Left colon (tissue), 2 donors: ENCODE measurements around the gene KMT2A. TPM values are rescaled to one million over a fixed set of nuclear protein-coding genes. Genes with fewer than 3 reads are reported as not detected.
"Not testable (repeated sequence)": the region's sequence is repeated elsewhere in the genome, so short reads cannot be mapped to it uniquely, and the experiment has no call there.

Source experiments
- ATAC-seq: fragments of 200-7000 bp; cut with Tn5 transposase; one replicate; pipeline ENCODE4 v1.9.1; 2020; ENCODE audit warnings: mild to moderate bottlenecking, moderate library complexity
- DNase-seq, 2 donors: peaks; one replicate each; pipeline ENCODE4 v3.0.0-alpha.2; 2020
- intact Hi-C, 2 donors: fragments of 100-400 bp; cut with DNase I in 1 of 2; cut with micrococcal nuclease in 1 of 2; formaldehyde crosslinking; loops; one replicate each; pipeline versions ENCODE4 v1.11.2 to v1.14.0; 2022; cut with DNase I, micrococcal nuclease
- long read RNA-seq: library from polyadenylated mRNA; unstranded; transcript quantifications from one replicate; pipeline ENCODE4 v2.0.0, GENCODE V29; 2021
- total RNA-seq, 2 donors: library from RNA; stranded (reverse); fragmentation: NEBNext Ultra II Directional; extraction: Animal tissue kit (Norgen Biotek cat#: 25700); gene quantifications; one replicate each; pipeline ENCODE4 v1.2.1, GENCODE V29; 2021
- donor health status: DM: no; HTN: no; CAD: no.
- donor health status: DM: yes; HTN: yes; CAD: no.

Gene KMT2A
- 10 to 100 TPM; 41.9 to 45.2 TPM for total RNA-seq
- long read RNA-seq, partial matches to known transcripts, result 4 of 16 reads
- long read RNA-seq, other reads (novel, unspliced or antisense), result 12 of 16 reads

DNA sequence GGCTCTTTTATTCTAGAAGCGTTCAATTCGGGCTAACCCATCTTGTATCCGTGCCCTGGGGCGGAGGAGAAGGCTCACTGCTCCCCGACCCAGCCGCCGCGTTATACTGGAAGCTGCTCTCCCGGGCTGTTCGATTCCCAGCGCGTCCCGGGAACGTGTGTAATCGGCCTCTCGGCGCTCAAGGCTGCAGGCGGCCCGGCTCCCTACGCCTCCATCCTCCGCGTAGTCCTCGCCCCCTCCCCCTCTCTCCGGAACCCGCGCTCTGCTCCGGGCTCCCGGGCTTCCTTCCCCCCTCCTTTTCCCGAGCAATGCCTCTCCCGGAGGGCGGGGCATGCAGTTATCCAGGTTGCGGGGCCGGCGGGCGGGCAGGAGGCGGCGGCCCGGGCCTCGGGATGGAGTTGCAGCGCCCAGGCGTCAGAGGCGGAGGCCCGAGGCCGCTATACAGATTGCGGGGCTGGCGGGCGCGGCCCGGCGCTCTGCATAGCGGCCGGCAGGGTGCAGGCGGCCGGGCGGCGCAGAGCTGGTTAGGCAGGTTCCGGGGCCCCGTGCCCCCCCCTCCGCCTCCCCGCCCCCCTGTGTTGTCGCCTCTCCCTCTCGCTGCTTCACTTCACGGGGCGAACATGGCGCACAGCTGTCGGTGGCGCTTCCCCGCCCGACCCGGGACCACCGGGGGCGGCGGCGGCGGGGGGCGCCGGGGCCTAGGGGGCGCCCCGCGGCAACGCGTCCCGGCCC lies at the start of gene KMT2A:
TSS of gene KMT2A (plus strand) at position 600 of the 732 bp plus-strand sequence. CDS start at position 621, 21 bp downstream.
- intact Hi-C loops, result no loop called here

DNA sequence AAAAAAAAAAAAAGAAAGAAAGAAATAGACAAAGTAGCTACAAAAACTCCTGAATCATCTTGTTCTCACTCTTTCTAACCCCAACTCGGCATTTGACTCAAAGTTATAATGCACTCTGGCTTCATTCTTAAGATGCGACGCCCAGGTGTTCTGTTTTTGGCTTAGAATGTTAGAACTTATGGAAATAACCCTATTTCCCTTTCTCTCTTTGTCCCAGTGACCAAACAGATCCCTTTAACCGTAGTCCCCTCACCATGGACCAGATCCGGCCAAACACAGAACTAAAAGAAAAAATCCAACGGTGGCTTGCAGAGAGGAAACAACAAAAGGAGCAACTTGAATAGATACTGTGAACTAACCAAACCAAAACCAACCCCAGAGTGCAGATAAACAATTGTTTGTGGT lies 40.2 kb upstream of the KMT2A start:
- DNase-seq, result no peak
- ATAC-seq, result no peak
- intact Hi-C loops, result loop anchor here in 1 of 2 donors (10.0 kb wide), 1 partner anchor 89 kb away; no protein-coding TSS in a partner anchor

More for the DNA sequence above, at the start of gene KMT2A:
- ATAC-seq (peak; percentile 81), DNase-seq (peak; percentile 97 to 98)

DNA sequence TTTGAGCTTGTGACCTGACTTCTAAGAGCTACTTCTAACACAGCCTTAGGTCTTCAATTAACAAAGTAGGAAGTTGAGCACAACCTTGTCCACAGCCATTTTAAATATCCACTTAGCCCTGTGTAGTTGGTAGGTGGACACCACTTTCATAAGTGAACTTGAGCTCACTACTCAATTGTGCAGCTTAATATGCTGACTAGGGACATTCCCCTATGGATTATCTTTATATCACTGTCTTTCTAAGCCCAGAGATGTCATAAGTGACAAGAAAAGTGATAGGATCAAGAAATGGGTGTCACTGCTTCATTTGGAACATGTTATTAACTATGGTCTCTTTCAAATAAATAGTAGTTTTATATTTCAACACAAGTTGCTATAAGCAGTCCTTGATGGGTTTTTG lies 38.8 kb upstream of the KMT2A start:
- ATAC-seq, result no peak
- intact Hi-C loops, result loop anchor here in 1 of 2 donors (10.0 kb wide), 1 partner anchor 87 kb away; no protein-coding TSS in a partner anchor

DNA sequence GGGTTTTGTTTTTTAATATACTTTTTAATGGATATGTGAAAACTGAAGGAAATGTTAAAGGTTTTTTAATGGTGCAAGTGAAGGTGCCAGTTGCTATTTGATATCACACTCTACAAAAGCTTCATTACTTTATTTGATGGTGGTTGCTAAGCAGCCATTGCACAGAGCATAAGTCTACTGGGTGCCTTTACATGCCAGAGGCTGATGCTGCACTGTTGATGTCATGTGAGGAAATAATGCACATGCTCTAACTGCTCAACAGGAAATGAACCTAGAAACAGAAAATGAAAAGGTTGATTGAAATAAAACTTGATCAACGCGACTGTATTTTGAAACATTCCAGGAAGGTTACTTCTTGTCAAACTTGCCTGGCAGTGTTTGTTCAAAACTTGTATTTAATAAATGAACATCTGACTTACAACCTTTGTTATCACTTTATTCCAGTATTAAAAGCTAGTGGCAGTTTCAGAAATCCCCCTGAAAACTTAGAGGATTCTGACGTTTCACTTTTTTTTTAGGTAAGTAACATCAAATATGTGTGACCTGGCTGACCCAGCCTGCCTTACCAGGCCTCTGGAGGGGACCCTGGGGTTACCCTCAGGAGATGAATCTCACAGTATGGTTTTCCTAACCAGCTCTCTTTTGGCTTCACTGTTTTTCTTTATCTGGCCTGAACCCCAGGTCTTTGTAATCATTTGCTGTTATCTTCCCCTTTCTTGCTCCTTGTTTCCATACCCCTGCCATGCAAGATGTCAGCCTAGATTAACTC lies 37.3 kb upstream of the KMT2A start:
- ATAC-seq (no peak), DNase-seq (no peak)
- intact Hi-C loops, result loop anchor here in 1 of 2 donors (10.0 kb wide), 1 partner anchor 86 kb away; no protein-coding TSS in a partner anchor

More for the DNA sequence above, 38.8 kb upstream of the KMT2A start:
- no peak for DNase-seq

DNA sequence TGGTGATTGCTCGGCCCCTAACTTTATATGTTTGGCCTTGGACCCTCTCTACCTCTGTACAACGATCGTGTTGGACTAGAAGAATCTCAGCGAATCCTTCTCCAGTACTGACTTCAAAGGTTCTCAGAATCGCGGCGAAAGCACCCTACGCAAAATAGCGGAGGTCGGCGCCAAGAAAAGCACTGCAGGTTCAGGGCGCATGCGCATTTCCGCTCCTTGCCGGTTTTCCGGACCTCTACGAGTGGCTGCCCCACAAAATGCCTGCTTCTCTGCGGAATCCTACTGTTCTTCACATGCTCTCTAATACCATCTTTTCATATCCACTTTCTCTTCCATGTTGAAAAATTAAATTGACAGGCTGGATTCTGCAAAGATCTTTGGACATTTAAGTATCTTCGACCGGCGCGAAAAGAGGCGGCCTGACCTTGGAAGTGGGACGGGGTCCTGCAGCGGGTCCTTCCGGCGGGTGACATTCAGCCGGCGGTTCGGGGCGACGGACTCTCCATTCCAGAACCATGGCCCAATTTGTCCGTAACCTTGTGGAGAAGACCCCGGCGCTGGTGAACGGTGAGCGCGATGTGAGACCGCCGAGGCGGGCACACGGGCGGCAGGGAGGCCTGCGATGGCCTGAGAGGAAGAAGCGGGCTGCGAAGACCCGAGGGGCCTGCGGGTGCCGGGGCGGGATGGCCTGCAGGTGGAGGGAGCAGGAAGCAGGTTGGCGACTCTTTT lies 35.0 kb upstream of the KMT2A start, which contains the start of gene ATP5MG:
TSS of gene ATP5MG (plus strand) at position 456 of the 729 bp plus-strand sequence. CDS start at position 516, 60 bp downstream.
- peak; percentile 84 for ATAC-seq
- peak; percentile 90 to 95 for DNase-seq
- intact Hi-C loops, result loop anchor here in 1 of 2 donors (10.0 kb wide), 1 partner anchor 83 kb away; no protein-coding TSS in a partner anchor

DNA sequence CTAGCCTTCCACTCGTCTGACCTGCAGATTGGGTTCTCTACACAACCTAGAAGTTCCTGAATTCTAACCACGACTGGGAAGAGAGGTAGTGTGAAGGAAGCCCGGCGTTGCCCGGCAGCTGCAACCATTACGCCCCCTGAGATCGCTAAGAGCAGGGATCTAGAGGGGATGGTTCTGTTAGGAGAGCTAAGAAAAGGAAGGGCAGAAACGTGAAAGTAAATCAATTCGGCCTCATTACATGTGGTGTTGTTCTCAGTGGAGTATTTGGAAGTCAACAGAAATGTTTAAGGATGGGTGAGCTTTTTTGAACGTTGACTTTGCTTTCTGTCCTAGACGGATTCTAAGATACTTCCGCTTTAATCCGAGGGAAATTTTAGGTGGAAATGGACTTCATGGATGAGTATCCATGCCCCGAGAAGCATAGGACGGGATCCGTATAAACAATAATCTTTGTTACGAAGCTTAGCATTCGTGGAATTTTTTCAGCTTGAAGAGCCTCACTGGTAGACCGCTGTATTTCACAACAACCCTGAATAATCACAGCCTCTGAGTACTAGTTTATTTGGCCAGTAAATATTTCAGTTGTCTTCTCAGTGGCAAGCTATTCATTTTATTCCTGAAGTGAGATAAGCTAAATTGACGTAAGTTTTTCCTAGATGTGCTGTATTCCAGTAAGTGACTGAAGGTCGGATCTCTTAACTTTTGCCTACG lies 34.3 kb upstream of the KMT2A start:
- peak; percentile 14 for ATAC-seq
- intact Hi-C loops, result loop anchor here in 1 of 2 donors (10.0 kb wide), 1 partner anchor 83 kb away; no protein-coding TSS in a partner anchor
- DNase-seq, result no peak

DNA sequence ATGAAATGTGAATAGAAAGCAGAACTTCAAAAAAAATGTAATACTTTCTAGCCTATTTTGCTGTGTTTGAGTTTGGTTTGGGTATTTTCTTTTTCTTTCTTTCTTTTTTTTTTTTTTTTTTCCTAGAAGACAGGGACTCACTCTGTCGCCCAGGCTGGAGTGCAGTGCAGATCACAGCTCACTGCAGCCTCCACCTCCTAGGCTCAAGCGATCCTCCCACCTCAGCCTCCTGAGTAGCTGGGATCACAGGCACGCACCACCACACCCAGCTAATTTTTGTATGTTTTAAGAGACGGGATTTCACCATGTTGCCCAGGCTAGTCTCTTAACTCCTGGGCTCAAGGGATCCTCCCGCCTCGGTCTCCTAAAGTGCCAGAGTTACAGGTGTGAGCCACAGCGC lies 33.7 kb upstream of the KMT2A start:
- DNase-seq, ATAC-seq: not testable (repeated sequence)

DNA sequence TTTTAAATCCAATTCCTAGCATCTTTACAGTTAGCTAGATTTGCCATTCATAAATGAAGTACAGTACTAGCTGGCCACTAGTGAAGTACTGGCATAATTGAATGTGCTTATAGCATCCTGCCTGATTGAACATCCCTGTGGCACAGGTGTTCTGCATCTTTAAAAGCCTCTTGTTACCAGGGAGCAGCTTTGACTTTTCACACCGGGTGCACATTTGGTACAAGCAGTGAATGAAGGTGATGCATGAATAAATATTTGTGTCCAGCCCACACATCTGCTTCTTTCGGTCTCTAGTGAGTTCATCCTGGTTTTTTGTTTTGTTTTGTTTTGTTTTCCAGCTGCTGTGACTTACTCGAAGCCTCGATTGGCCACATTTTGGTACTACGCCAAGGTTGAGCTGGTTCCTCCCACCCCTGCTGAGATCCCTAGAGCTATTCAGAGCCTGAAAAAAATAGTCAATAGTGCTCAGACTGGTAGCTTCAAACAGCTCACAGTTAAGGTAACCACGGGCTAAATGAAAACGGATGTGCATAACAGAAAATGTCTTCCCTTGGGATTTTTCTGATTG lies 29.6 kb upstream of the KMT2A start:
- ATAC-seq (no peak), DNase-seq (no peak)
- intact Hi-C loops, result loop anchor here in 1 of 2 donors (10.0 kb wide), 1 partner anchor 78 kb away; no protein-coding TSS in a partner anchor

More for the DNA sequence above, 33.7 kb upstream of the KMT2A start:
- intact Hi-C loops, result loop anchor here in 1 of 2 donors (10.0 kb wide), 1 partner anchor 82 kb away; no protein-coding TSS in a partner anchor

DNA sequence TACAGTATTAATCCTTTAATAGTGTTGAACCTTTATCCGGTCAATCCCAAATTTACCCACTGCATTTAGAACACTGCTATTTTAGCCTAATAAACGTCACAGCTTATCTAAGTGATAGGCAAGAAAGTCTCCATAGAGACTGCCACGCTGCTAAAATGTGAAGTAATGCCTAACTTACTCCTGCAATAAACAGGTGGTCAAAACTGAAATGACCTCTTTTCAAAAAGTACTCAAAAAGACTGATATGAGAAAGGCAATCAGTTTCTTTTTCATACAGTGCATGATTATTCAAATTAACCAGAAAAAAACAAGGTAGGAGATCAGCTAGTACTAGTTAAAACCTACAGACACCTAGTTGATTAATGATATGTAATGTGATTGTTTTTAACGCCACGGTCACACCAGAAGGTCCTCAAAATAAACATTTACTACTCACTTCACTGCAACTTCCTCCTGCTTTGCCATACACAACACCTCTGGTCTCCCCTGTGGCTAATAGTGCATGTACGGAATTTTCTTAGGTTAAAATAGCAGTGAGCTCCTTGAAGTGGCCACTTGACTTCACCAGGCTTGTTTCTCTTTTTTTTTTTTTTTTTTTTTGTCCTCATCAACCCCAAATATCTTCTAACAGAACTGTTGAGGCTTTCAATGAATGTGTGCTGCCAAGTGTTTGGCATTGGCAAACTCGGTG lies 26.1 kb upstream of the KMT2A start:
- DNase-seq (no peak), ATAC-seq (no peak)
- intact Hi-C loops, result no loop called here

DNA sequence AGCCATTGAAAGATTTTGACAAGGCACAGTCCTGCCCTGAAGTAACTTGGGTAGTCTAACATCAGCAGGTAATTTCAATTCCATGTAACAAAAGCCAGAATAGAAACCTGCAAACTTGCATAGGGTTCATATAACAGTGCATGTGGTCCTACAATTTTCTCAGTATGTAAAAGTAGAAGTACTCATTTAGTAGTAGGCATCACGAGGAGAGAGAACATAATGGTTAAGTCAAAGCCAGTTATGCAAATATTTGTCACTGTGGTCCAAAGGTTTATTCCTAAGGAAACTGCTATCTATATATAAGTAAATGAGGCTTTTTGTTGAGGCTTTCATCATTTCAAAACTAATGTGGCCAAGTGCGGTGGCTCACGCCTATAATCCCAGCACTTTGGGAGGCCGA lies 24.8 kb upstream of the KMT2A start:
- DNase-seq (no peak), ATAC-seq (peak; percentile 60)
- intact Hi-C loops, result no loop called here

DNA sequence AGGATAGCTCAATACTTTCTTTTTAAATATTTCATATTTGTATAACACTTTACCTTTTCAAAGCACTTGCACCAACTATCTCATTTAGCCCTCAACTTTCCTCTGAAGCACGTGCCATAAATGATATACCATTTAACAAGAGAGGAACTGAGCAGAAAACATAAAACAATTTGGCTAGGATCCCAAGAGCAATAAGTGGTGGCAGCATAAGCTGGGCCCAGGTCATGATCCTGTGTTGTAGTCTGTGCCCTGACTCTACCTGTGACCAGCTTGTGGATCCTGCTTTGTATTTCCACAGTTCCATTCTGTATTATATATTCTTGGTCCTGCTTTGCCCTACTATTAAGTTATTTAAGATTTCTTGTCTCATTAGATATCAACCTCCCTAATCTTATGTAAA lies 23.4 kb upstream of the KMT2A start:
- ATAC-seq (peak; percentile 85), DNase-seq (no peak)
- intact Hi-C loops, result no loop called here

DNA sequence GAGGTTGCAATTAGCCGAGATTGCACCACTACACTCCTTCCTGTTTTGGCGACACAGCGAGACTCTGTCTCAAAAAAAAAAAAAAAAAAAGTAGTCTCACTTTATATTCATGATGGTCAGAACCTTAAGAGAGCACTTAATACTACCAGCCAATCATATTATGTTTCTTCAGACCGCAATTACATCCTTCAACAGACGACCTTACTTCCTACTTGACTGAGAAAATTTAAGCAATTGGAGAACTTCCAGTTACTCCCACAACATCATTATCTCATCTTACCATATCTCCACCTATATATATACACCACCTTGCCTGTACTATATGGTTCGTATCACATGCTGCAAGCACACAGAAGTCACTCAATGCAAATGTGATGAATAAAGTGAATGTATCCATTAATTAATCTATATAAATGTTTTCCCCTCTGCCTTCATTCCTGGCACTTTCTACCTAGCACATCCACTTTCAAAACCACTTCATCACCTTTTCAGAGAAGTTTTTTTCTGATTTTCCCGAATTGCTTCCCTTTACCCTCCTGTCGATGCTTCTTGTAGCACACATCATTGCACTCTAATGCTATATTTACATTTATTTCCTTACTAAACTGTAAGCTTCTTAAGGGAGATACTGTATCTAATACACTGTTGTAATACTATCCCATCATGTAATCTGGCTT lies 21.1 kb upstream of the KMT2A start:
- ATAC-seq, result no peak
- DNase-seq, result no peak
- intact Hi-C loops, result no loop called here

DNA sequence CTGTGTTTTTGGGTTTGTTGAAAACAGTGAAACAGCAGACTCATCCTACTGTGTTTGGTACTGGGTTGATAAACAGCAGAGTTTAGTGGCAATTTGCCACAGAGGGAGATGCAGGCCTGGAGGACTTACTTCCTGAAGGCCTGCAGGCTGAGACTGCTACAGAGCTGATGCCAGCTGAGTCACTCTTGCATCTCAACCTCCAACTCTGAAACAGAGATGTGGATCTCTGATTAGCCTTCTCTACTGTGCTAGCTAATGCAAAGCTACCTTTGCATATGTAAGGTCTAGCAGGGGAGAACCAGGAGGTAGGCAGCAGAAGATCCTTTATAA lies 20.6 kb upstream of the KMT2A start:
- intact Hi-C loops, result no loop called here
- ATAC-seq (peak; percentile 16), DNase-seq (peak; percentile 16 to 61)

DNA sequence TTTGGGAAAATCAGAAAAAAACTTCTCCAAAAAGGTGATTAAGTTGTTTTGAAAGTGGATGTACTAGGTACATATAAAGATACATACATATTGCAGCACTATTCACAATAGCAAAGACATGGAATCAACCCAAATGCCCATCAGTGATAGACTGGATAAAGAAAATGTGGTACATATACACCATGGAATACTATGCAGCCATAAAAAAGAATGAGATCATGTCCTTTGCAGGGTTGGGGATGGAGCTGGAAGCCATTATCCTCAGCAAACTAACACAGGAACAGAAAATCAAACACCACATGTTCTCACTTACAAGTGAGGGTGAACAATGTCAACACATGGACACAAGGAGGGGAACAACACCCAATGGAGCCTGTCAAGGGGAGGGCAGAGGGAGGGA lies 19.4 kb upstream of the KMT2A start:
- ATAC-seq, intact Hi-C loops, DNase-seq: not testable (repeated sequence)

DNA sequence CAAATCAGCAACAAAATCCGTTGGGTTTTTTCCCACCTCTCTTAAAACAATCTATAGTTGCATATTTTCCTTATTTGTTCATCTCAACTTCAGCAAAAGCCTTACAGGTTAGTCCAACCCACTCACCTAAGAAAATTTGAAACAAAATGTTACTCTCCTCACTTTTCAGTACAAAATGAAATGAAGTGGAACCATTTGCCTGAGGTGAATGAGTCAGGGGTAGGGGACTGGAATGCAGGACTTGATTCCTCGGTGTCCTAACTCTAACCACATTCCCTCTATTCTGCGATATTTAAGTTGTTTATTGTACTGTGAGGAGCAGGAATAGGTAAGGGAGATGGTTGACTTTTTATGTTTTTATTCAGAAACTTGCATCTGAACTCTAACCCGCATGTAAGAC lies 18.5 kb upstream of the KMT2A start:
- ATAC-seq, result no peak
- intact Hi-C loops, result no loop called here
- no peak for DNase-seq

DNA sequence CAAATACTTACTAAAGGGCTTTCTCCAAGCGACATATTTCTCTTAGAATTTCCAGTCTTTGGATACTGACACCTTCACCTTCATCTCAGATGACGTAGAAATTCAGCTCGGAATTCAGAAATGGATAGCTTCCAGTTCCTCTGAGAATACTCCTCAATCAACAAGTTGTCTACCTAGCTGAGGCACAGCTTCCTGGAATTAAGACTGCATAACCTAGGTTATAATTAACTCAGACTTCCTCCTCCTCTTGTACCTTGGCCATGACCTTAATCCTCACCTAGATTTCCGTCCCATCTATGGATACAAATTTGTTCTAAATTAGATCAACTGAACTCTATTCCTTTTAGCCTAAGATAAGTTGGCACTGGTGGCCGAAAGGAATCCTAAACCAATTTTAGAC lies 17.5 kb upstream of the KMT2A start:
- no peak for DNase-seq
- ATAC-seq, result peak; percentile 96
- intact Hi-C loops, result no loop called here

DNA sequence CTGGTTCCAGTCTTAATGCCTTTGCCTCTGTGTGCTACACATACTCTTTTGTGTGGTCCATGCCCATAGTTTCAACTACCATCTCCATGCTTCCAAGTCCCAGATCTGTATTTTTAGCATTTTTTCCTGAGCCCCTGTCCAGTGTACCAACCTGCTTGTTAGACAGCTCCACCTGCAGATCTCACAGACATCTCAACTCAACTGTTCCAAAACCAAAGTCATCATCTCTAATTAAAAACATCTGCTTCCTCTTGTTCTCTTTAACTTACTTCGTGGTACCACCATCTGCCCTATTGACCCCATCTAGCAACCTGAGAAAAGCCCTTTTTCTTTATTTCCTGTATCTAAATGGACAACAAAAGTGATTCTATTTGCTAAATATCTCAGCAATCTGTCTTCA lies 8.6 kb upstream of the KMT2A start:
- DNase-seq (no peak), ATAC-seq (no peak)
- intact Hi-C loops, result no loop called here
